ENCODE data around the gene EXOC4.

EXOC4 gene

GRCh38 chr7:133513608-133514007, 260.7 kb downstream of the EXOC4 start:
- ChIA-PET CTCF (no interaction called here), POLR2A (no interaction called here)
- no peak overlapping the region for H3K27ac ChIP-seq (ENCODE audit: insufficient read depth in 1 of 2, low read depth in 1 of 2, low read length in 2 of 2, poor library complexity in 1 of 2, severe bottlenecking in 2 of 2)
- no peaks in the 10 kb centered on the region for H3K4me1 ChIP-seq (ENCODE audit: control extremely low read depth in 1 of 4, control insufficient read depth in 4 of 4, insufficient read depth in 4 of 4, low read length in 3 of 4)
- no peaks in the 10 kb centered on the region for H3K27me3 ChIP-seq (replicated peaks in 2 of 5; ENCODE audit: control insufficient read depth in 4 of 5, insufficient read depth in 5 of 5, low read length in 4 of 5)
- H3K4me3 ChIP-seq (ENCODE audit: control insufficient read depth in 1 of 7, extremely low read depth in 1 of 7, insufficient read depth in 4 of 7, low read depth in 2 of 7, low read length in 6 of 7): no peak overlapping the region
- WGBS (ENCODE audit: insufficient coverage): no CpG with 5 or more reads among the region's 2 CpGs
- peaks cover 0 to 6% (median 0%) of the 10 kb centered on the region in 4 experiments for H3K36me3 ChIP-seq (ENCODE audit: control insufficient read depth in 4 of 4, insufficient read depth in 4 of 4, low read length in 3 of 4)
- peaks cover 0 to 7% (median 0%) of the 10 kb centered on the region in 5 experiments for H3K9me3 ChIP-seq (ENCODE audit: control extremely low read depth in 1 of 5, control insufficient read depth in 4 of 5, insufficient read depth in 2 of 5, low read depth in 1 of 5, low read length in 4 of 5)
- no peak for DNase-seq

- DNase-seq: no peak
- Histone ChIP-seq H3K4me1 (ENCODE audit: control extremely low read depth in 1 of 4, control insufficient read depth in 4 of 4, insufficient read depth in 4 of 4, low read length in 3 of 4) (no peaks in the 10 kb centered on the region), H3K27ac (ENCODE audit: insufficient read depth in 1 of 2, low read depth in 1 of 2, low read length in 2 of 2, poor library complexity in 1 of 2, severe bottlenecking in 2 of 2) (no peak overlapping the region), H3K9me3 (ENCODE audit: control extremely low read depth in 1 of 5, control insufficient read depth in 4 of 5, insufficient read depth in 2 of 5, low read depth in 1 of 5, low read length in 4 of 5) (peaks cover 0 to 7% (median 0%) of the 10 kb centered on the region in 5 experiments), H3K36me3 (ENCODE audit: control insufficient read depth in 4 of 4, insufficient read depth in 4 of 4, low read length in 3 of 4) (peaks cover 0 to 6% (median 0%) of the 10 kb centered on the region in 4 experiments), H3K27me3 (replicated peaks in 2 of 5; ENCODE audit: control insufficient read depth in 4 of 5, insufficient read depth in 5 of 5, low read length in 4 of 5) (no peaks in the 10 kb centered on the region), H3K4me3 (ENCODE audit: control insufficient read depth in 1 of 7, extremely low read depth in 1 of 7, insufficient read depth in 4 of 7, low read depth in 2 of 7, low read length in 6 of 7) (no peak overlapping the region)
- CTCF ChIA-PET: no interaction called here
- POLR2A ChIA-PET: no interaction called here
These were observed 261.7 kb downstream of the EXOC4 start for GRCh38 chr7:133514551-133514950.

- Histone ChIP-seq H3K27ac (ENCODE audit: insufficient read depth in 1 of 2, low read depth in 1 of 2, low read length in 2 of 2, poor library complexity in 1 of 2, severe bottlenecking in 2 of 2) (no peak overlapping the region), H3K4me3 (ENCODE audit: control insufficient read depth in 1 of 7, extremely low read depth in 1 of 7, insufficient read depth in 4 of 7, low read depth in 2 of 7, low read length in 6 of 7) (no peak overlapping the region), H3K9me3 (ENCODE audit: control extremely low read depth in 1 of 5, control insufficient read depth in 4 of 5, insufficient read depth in 2 of 5, low read depth in 1 of 5, low read length in 4 of 5) (no peaks in the 10 kb centered on the region), H3K4me1 (ENCODE audit: control extremely low read depth in 1 of 4, control insufficient read depth in 4 of 4, insufficient read depth in 4 of 4, low read length in 3 of 4) (no peaks in the 10 kb centered on the region), H3K27me3 (replicated peaks in 2 of 5; ENCODE audit: control insufficient read depth in 4 of 5, insufficient read depth in 5 of 5, low read length in 4 of 5) (no peaks in the 10 kb centered on the region), H3K36me3 (ENCODE audit: control insufficient read depth in 4 of 4, insufficient read depth in 4 of 4, low read length in 3 of 4) (peaks cover 0 to 2% (median 0%) of the 10 kb centered on the region in 4 experiments)
- CTCF ChIA-PET: no interaction called here
- 100% methylated on average over 3 of the region's 4 CpGs for WGBS (ENCODE audit: insufficient coverage)
- POLR2A ChIA-PET: no interaction called here
- DNase-seq: no peak
These were observed 264.9 kb downstream of the EXOC4 start for GRCh38 chr7:133517766-133518165.

- POLR2A ChIA-PET: interaction anchor here (0.7 kb wide), 1 partner anchor 10 kb away, joined by 4 read pairs; no protein-coding TSS in a partner anchor
- H3K4me3 ChIP-seq (ENCODE audit: control insufficient read depth in 1 of 7, extremely low read depth in 1 of 7, insufficient read depth in 4 of 7, low read depth in 2 of 7, low read length in 6 of 7): no peak overlapping the region
- no peaks in the 10 kb centered on the region for H3K27me3 ChIP-seq (replicated peaks in 2 of 5; ENCODE audit: control insufficient read depth in 4 of 5, insufficient read depth in 5 of 5, low read length in 4 of 5)
- no peak for DNase-seq
- WGBS (ENCODE audit: insufficient coverage): no CpG with 5 or more reads among the region's 2 CpGs
- CTCF ChIA-PET: no interaction called here
- no peaks in the 10 kb centered on the region for H3K4me1 ChIP-seq (ENCODE audit: control extremely low read depth in 1 of 4, control insufficient read depth in 4 of 4, insufficient read depth in 4 of 4, low read length in 3 of 4)
- H3K9me3 ChIP-seq (ENCODE audit: control extremely low read depth in 1 of 5, control insufficient read depth in 4 of 5, insufficient read depth in 2 of 5, low read depth in 1 of 5, low read length in 4 of 5): no peaks in the 10 kb centered on the region
- H3K27ac ChIP-seq (ENCODE audit: insufficient read depth in 1 of 2, low read depth in 1 of 2, low read length in 2 of 2, poor library complexity in 1 of 2, severe bottlenecking in 2 of 2): no peak overlapping the region
- peaks cover 0 to 3% (median 0%) of the 10 kb centered on the region in 4 experiments for H3K36me3 ChIP-seq (ENCODE audit: control insufficient read depth in 4 of 4, insufficient read depth in 4 of 4, low read length in 3 of 4)
These were observed 265.8 kb downstream of the EXOC4 start for GRCh38 chr7:133518718-133519117.

GRCh38 chr7:133520248-133520647, 267.4 kb downstream of the EXOC4 start:
- DNase-seq: no peak
- Histone ChIP-seq H3K27ac (ENCODE audit: insufficient read depth in 1 of 2, low read depth in 1 of 2, low read length in 2 of 2, poor library complexity in 1 of 2, severe bottlenecking in 2 of 2) (no peak overlapping the region), H3K27me3 (replicated peaks in 2 of 5; ENCODE audit: control insufficient read depth in 4 of 5, insufficient read depth in 5 of 5, low read length in 4 of 5) (no peaks in the 10 kb centered on the region), H3K9me3 (ENCODE audit: control extremely low read depth in 1 of 5, control insufficient read depth in 4 of 5, insufficient read depth in 2 of 5, low read depth in 1 of 5, low read length in 4 of 5) (no peaks in the 10 kb centered on the region), H3K4me1 (ENCODE audit: control extremely low read depth in 1 of 4, control insufficient read depth in 4 of 4, insufficient read depth in 4 of 4, low read length in 3 of 4) (peaks cover 0 to 5% (median 0%) of the 10 kb centered on the region in 4 experiments), H3K36me3 (ENCODE audit: control insufficient read depth in 4 of 4, insufficient read depth in 4 of 4, low read length in 3 of 4) (peaks cover 0 to 3% (median 0%) of the 10 kb centered on the region in 4 experiments), H3K4me3 (ENCODE audit: control insufficient read depth in 1 of 7, extremely low read depth in 1 of 7, insufficient read depth in 4 of 7, low read depth in 2 of 7, low read length in 6 of 7) (no peak overlapping the region)
- CTCF ChIA-PET: interaction anchor here (1.4 kb wide), 1 partner anchor 13 kb away, joined by 4 read pairs; no protein-coding TSS in a partner anchor
- POLR2A ChIA-PET: no interaction called here
- 100% methylated on average over 1 of the region's 1 CpG for WGBS (ENCODE audit: insufficient coverage)

- Histone ChIP-seq H3K9me3 (ENCODE audit: control extremely low read depth in 1 of 5, control insufficient read depth in 4 of 5, insufficient read depth in 2 of 5, low read depth in 1 of 5, low read length in 4 of 5) (no peaks in the 10 kb centered on the region), H3K27ac (ENCODE audit: insufficient read depth in 1 of 2, low read depth in 1 of 2, low read length in 2 of 2, poor library complexity in 1 of 2, severe bottlenecking in 2 of 2) (no peak overlapping the region), H3K27me3 (replicated peaks in 2 of 5; ENCODE audit: control insufficient read depth in 4 of 5, insufficient read depth in 5 of 5, low read length in 4 of 5) (no peaks in the 10 kb centered on the region), H3K36me3 (ENCODE audit: control insufficient read depth in 4 of 4, insufficient read depth in 4 of 4, low read length in 3 of 4) (peaks cover 0 to 3% (median 0%) of the 10 kb centered on the region in 4 experiments), H3K4me3 (ENCODE audit: control insufficient read depth in 1 of 7, extremely low read depth in 1 of 7, insufficient read depth in 4 of 7, low read depth in 2 of 7, low read length in 6 of 7) (no peak overlapping the region), H3K4me1 (ENCODE audit: control extremely low read depth in 1 of 4, control insufficient read depth in 4 of 4, insufficient read depth in 4 of 4, low read length in 3 of 4) (peaks cover 0 to 5% (median 1%) of the 10 kb centered on the region in 4 experiments)
- DNase-seq: no peak
- no CpG with 5 or more reads among the region's 2 CpGs for WGBS (ENCODE audit: insufficient coverage)
- CTCF ChIA-PET: no interaction called here
- POLR2A ChIA-PET: no interaction called here
These were observed 269.6 kb downstream of the EXOC4 start for GRCh38 chr7:133522501-133522900.

- Histone ChIP-seq H3K27ac (ENCODE audit: insufficient read depth in 1 of 2, low read depth in 1 of 2, low read length in 2 of 2, poor library complexity in 1 of 2, severe bottlenecking in 2 of 2) (no peak overlapping the region), H3K27me3 (replicated peaks in 2 of 5; ENCODE audit: control insufficient read depth in 4 of 5, insufficient read depth in 5 of 5, low read length in 4 of 5) (no peaks in the 10 kb centered on the region), H3K9me3 (ENCODE audit: control extremely low read depth in 1 of 5, control insufficient read depth in 4 of 5, insufficient read depth in 2 of 5, low read depth in 1 of 5, low read length in 4 of 5) (no peaks in the 10 kb centered on the region), H3K4me3 (ENCODE audit: control insufficient read depth in 1 of 7, extremely low read depth in 1 of 7, insufficient read depth in 4 of 7, low read depth in 2 of 7, low read length in 6 of 7) (no peak overlapping the region), H3K36me3 (ENCODE audit: control insufficient read depth in 4 of 4, insufficient read depth in 4 of 4, low read length in 3 of 4) (no peaks in the 10 kb centered on the region), H3K4me1 (ENCODE audit: control extremely low read depth in 1 of 4, control insufficient read depth in 4 of 4, insufficient read depth in 4 of 4, low read length in 3 of 4) (peaks cover 0 to 5% (median 1%) of the 10 kb centered on the region in 4 experiments)
- POLR2A ChIA-PET: interaction anchor here (0.5 kb wide), 1 partner anchor 10 kb away, joined by 4 read pairs; no protein-coding TSS in a partner anchor
- DNase-seq: no peak
- CTCF ChIA-PET: no interaction called here
- WGBS (ENCODE audit: insufficient coverage): 100% methylated on average over 1 of the region's 1 CpG
These were observed 275.9 kb downstream of the EXOC4 start for GRCh38 chr7:133528796-133529195.
